Trophoblast cell (in vitro differentiated cells and primary cell): ENCODE measurements around the gene IRF7.
A peak's percentile ranks its signal among the peaks of the same experiment; 100 is the strongest.

Experiments
- DNase-seq, 2 donors: peaks; one replicate each; pipeline ENCODE4 v3.0.0-alpha.2; 2016
- H2AFZ ChIP-seq: 2 replicates; pipeline ENCODE4 v1.6.1; 2013; ENCODE audit warnings: low read length, moderate library complexity, mild to moderate bottlenecking; ENCODE audit not compliant: insufficient read depth, poor library complexity
- H2AK5ac ChIP-seq: 2 replicates; pipeline ENCODE4 v1.6.1; 2013; ENCODE audit warnings: mild to moderate bottlenecking, low read length
- H2BK120ac ChIP-seq: 2 replicates; pipeline ENCODE4 v1.6.1; 2013; ENCODE audit warnings: low read length, mild to moderate bottlenecking, moderate library complexity; ENCODE audit not compliant: insufficient read depth, poor library complexity
- H2BK12ac ChIP-seq: 2 replicates; pipeline ENCODE4 v1.6.1; 2013; ENCODE audit warnings: mild to moderate bottlenecking, low read length, moderate library complexity
- H2BK5ac ChIP-seq: 2 replicates; pipeline ENCODE4 v1.6.1; 2013; ENCODE audit warnings: low read length, low read depth, moderate library complexity, mild to moderate bottlenecking; ENCODE audit not compliant: poor library complexity
- H3K14ac ChIP-seq: 2 replicates; pipeline ENCODE4 v1.6.1; 2013; ENCODE audit warnings: mild to moderate bottlenecking, low read length
- H3K18ac ChIP-seq: 2 replicates; pipeline ENCODE4 v1.6.1; 2013; ENCODE audit warnings: mild to moderate bottlenecking, low read length
- H3K23ac ChIP-seq: 2 replicates; pipeline ENCODE4 v1.6.1; 2013; ENCODE audit warnings: low read length
- H3K27ac ChIP-seq: 2 replicates; pipeline ENCODE4 v1.5.1; 2013; ENCODE audit warnings: low read depth, mild to moderate bottlenecking, inconsistent platforms, low read length, moderate library complexity
- H3K27me3 ChIP-seq: 2 replicates; pipeline ENCODE4 v1.6.1; 2013; ENCODE audit warnings: inconsistent platforms, mild to moderate bottlenecking, low read length, moderate library complexity; ENCODE audit not compliant: insufficient read depth
- H3K36me3 ChIP-seq, 2 experiments: 1 replicate in 1 of 2; 2 replicates in 1 of 2; pipeline ENCODE4 v1.6.1; 2013; ENCODE audit warnings: low read length in 2 of 2, mild to moderate bottlenecking in 2 of 2, moderate library complexity in 1 of 2; ENCODE audit not compliant: insufficient read depth in 2 of 2, control insufficient read depth in 1 of 2
- H3K4ac ChIP-seq: 2 replicates; pipeline ENCODE4 v1.6.1; 2013; ENCODE audit warnings: low read depth, mild to moderate bottlenecking, low read length, moderate library complexity
- H3K4me1 ChIP-seq, 2 experiments: 1 replicate in 1 of 2; 2 replicates in 1 of 2; pipeline ENCODE4 v1.6.1; 2013; ENCODE audit warnings: low read length in 2 of 2, mild to moderate bottlenecking in 2 of 2, moderate library complexity in 1 of 2; ENCODE audit not compliant: insufficient read depth in 2 of 2, control insufficient read depth in 1 of 2
- H3K4me2 ChIP-seq: 2 replicates; pipeline ENCODE4 v1.6.1; 2013; ENCODE audit warnings: inconsistent platforms, mild to moderate bottlenecking, low read length, moderate library complexity
- H3K4me3 ChIP-seq: 2 replicates; pipeline ENCODE4 v1.5.1; 2013; ENCODE audit warnings: mild to moderate bottlenecking, low read depth, low read length, inconsistent platforms
- H3K79me1 ChIP-seq: one replicate; pipeline ENCODE4 v1.6.1; 2013; ENCODE audit warnings: low read length
- H3K79me2 ChIP-seq: 2 replicates; pipeline ENCODE4 v1.6.1; 2013; ENCODE audit warnings: low read length, mild to moderate bottlenecking; ENCODE audit not compliant: control insufficient read depth, insufficient read depth, poor library complexity
- H3K9ac ChIP-seq: 2 replicates; pipeline ENCODE4 v1.6.1; 2013; ENCODE audit warnings: mild to moderate bottlenecking, low read length
- H3K9me3 ChIP-seq: 2 replicates; pipeline ENCODE4 v1.6.1; 2013; ENCODE audit warnings: low read depth, mild to moderate bottlenecking, control low read depth, inconsistent platforms, low read length; ENCODE audit not compliant: insufficient read depth
- H4K12ac ChIP-seq: 2 replicates; pipeline ENCODE4 v1.6.1; 2013; ENCODE audit warnings: low read depth, mild to moderate bottlenecking, low read length, moderate library complexity
- H4K8ac ChIP-seq: 2 replicates; pipeline ENCODE4 v1.6.1; 2013; ENCODE audit warnings: low read depth, mild to moderate bottlenecking, low read length, moderate library complexity
- H4K91ac ChIP-seq: one replicate; pipeline ENCODE4 v1.6.1; 2013; ENCODE audit warnings: low read depth, mild to moderate bottlenecking, low read length, moderate library complexity
- WGBS: extraction: QIAGEN DNeasy Blood & Tissue Kit; methylation state at CpG from one replicate; pipeline ENCODE4 v1.1.7; 2013; ENCODE audit warnings: missing lambda C conversion rate; ENCODE audit not compliant: insufficient read length, insufficient coverage; ENCODE audit errors: extremely low coverage; 5-methylcytosine and 5-hydroxymethylcytosine counted together

Gene IRF7

DNA sequence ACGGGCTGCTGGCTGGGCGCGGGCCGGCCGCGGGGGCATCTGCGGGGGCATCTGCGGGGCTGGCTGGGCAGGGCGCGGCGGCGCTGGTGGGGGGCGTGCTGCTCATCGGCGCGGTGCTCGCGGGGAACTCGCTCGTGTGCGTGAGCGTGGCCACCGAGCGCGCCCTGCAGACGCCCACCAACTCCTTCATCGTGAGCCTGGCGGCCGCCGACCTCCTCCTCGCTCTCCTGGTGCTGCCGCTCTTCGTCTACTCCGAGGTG, 21.5 kb upstream of the IRF7 start:
- no peak overlapping the region for H4K12ac ChIP-seq
- peaks cover 1% of the 10 kb centered on the region for H3K79me1 ChIP-seq
- peak overlapping the region; percentile 58 for H3K4me2 ChIP-seq
- no peak overlapping the region for H3K9ac ChIP-seq
- WGBS, result no CpG with 5 or more reads among the region's 34 CpGs
- peaks cover 18 to 29% of the 10 kb centered on the region in 2 experiments for H3K4me1 ChIP-seq
- no peak overlapping the region for H3K4ac ChIP-seq
- H3K27me3 ChIP-seq, result peaks cover 39% of the 10 kb centered on the region
- peak overlapping the region; percentile 42 for H3K4me3 ChIP-seq
- no peak overlapping the region for H3K27ac ChIP-seq
- peaks cover 3 to 5% of the 10 kb centered on the region in 2 experiments for H3K36me3 ChIP-seq
- no peak overlapping the region for H2AK5ac ChIP-seq
- H4K8ac ChIP-seq, result no peak overlapping the region
- peaks cover 5% of the 10 kb centered on the region for H3K9me3 ChIP-seq
- H3K79me2 ChIP-seq, result no peaks in the 10 kb centered on the region
- no peak overlapping the region for H3K23ac ChIP-seq
- no peak overlapping the region for H2BK120ac ChIP-seq
- H2BK5ac ChIP-seq, result no peak overlapping the region
- no peak for DNase-seq
- no peak overlapping the region for H3K14ac ChIP-seq
- no peak overlapping the region for H2BK12ac ChIP-seq
- H3K18ac ChIP-seq, result no peak overlapping the region
- H2AFZ ChIP-seq, result no peak overlapping the region
- H4K91ac ChIP-seq, result no peak overlapping the region

DNA sequence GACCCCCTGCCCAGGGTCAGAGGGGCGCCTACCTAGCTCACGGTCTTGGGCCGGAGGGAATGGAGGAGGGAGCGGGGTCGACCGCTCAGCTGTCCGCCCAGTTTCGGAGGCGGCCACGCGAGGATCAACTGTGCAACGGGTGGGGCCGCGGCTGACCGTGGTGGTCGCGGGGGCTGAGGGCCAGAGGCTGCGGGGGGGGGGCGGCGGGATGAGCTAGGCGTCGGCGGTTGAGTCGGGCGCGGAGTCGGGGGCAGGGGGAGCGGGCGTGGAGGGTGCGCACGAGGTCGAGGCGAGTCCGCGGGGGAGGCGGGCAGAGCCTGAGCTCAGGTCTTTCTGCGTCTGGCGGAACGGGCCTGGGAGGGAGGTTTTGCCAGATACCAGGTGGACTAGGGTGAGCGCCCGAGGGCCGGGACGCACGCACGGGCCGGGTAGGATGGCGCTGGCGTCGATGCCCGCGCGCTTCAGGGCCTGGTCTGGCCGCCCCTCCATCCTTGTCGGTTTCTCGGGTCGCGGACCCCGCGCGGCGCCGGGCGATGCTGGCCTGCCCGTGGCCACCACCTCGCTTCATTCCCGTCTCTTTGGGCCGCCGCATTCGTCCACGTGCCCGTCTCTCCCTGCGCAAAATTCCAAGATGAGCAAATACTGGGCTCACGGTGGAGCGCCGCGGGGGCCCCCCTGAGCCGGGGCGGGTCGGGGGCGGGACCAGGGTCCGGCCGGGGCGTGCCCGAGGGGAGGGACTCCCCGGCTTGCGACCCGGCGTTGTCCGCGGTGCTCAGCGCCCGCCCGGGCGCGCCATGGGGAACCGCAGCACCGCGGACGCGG, 21.0 kb upstream of the IRF7 start, which contains the start of gene DRD4:
Gene DRD4 (plus strand): TSS at position 759 of the 822 bp plus-strand sequence. CDS start 36 bp downstream, at position 795.
- no peak within 1 kb of the TSS for H4K8ac ChIP-seq

DNA sequence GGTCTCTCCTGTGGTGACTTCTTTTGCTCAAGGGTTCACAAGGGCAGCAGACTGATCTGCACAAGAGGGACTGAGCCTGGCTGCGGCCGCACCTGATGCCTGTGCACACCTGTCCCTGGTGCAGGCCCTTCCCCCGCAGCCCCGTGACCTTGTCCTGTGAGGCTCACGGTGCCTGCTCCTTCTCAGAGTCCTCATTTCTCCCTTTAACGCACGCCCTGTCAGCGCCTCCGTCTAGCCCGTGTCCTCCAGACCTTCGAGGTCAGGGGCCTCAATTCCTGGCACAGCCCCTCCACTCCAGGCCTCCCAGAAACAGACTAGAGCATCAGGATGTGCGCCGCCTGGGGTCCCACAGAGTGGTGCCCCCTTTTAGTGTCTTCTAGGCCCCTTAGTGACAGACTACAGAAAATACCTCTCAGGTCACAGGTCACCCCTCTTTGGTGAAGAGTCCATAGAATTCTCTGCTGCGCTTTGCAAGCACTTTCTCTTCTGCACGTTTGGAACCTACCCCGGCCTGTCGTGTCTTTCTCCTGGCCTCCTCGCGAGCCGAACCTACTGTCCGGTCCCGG, 20.3 kb upstream of the IRF7 start:
- Histone ChIP-seq H3K18ac (no peak overlapping the region), H4K8ac (no peak overlapping the region), H2BK120ac (no peak overlapping the region), H3K27me3 (peaks cover 39% of the 10 kb centered on the region), H3K9ac (no peak overlapping the region), H3K4ac (no peak overlapping the region), H3K79me2 (no peaks in the 10 kb centered on the region), H2BK5ac (no peak overlapping the region), H3K4me1 (peaks cover 18 to 29% of the 10 kb centered on the region in 2 experiments), H3K36me3 (peaks cover 0 to 2% of the 10 kb centered on the region in 2 experiments), H3K9me3 (peaks cover 5% of the 10 kb centered on the region), H4K12ac (no peak overlapping the region), H3K14ac (no peak overlapping the region), H3K23ac (no peak overlapping the region), H3K4me2 (no peak overlapping the region), H2BK12ac (no peak overlapping the region), H3K4me3 (no peak overlapping the region), H2AFZ (no peak overlapping the region), H3K79me1 (peaks cover 1% of the 10 kb centered on the region), H2AK5ac (no peak overlapping the region), H4K91ac (no peak overlapping the region), H3K27ac (no peak overlapping the region)
- no peak for DNase-seq
- WGBS, result no CpG with 5 or more reads among the region's 22 CpGs

More for the DNA sequence above, 21.0 kb upstream of the IRF7 start, which contains the start of gene DRD4:
- peaks cover 18 to 29% of the 10 kb centered on the region in 2 experiments for H3K4me1 ChIP-seq
- no peak within 1 kb of the TSS for H2BK5ac ChIP-seq
- peak within 1 kb of the TSS; percentile 42 for H3K4me3 ChIP-seq
- H4K12ac ChIP-seq, result no peak within 1 kb of the TSS
- no peak within 1 kb of the TSS for H3K27ac ChIP-seq
- H3K23ac ChIP-seq, result no peak within 1 kb of the TSS
- peaks cover 1% of the 10 kb centered on the region for H3K79me1 ChIP-seq
- no peak within 1 kb of the TSS for H4K91ac ChIP-seq
- no peak within 1 kb of the TSS for H2BK12ac ChIP-seq
- H3K9me3 ChIP-seq, result peaks cover 5% of the 10 kb centered on the region
- no peak within 1 kb of the TSS for H2AFZ ChIP-seq
- H3K36me3 ChIP-seq, result peaks cover 0 to 2% of the 10 kb centered on the region in 2 experiments
- no peak within 1 kb of the TSS for H3K14ac ChIP-seq
- H3K4me2 ChIP-seq, result peak within 1 kb of the TSS; percentile 58
- H3K79me2 ChIP-seq, result no peaks in the 10 kb centered on the region
- H3K4ac ChIP-seq, result no peak within 1 kb of the TSS
- no peak within 1 kb of the TSS for H3K9ac ChIP-seq
- no CpG with 5 or more reads among the region's 100 CpGs for WGBS
- H3K27me3 ChIP-seq, result peaks cover 39% of the 10 kb centered on the region
- no peak within 1 kb of the TSS for H2BK120ac ChIP-seq
- DNase-seq, result peak in 1 of 2 donors; percentile 8
- no peak within 1 kb of the TSS for H3K18ac ChIP-seq
- H2AK5ac ChIP-seq, result no peak within 1 kb of the TSS

DNA sequence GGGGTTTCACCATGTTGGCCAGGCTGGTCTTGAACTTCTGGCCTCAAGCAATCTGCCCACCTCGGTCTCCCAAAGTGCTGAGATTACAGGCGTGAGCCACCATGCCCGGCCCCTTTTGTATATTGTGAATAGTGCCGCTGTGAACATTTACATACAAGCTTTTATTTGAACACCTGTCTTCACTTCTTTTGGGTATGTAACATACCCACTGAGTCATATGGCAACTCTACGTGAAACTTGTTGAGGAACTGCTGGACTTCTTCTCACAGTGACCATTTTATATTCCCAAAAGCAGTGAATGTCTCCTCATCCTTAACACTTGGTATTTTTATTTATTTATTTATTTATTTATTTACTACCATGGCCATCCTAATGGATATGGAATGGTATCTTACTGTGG, 15.1 kb upstream of the IRF7 start:
- Histone ChIP-seq H3K9me3 (no peaks in the 10 kb centered on the region), H3K36me3 (peaks cover 2% of the 10 kb centered on the region in 2 experiments), H4K12ac (no peak overlapping the region), H3K4ac (no peak overlapping the region), H2AFZ (no peak overlapping the region), H3K27ac (no peak overlapping the region), H4K8ac (no peak overlapping the region), H3K14ac (no peak overlapping the region), H3K9ac (no peak overlapping the region), H3K18ac (no peak overlapping the region), H3K79me2 (no peaks in the 10 kb centered on the region), H4K91ac (no peak overlapping the region), H2BK120ac (no peak overlapping the region), H2AK5ac (no peak overlapping the region), H2BK12ac (no peak overlapping the region), H3K27me3 (peaks cover 5% of the 10 kb centered on the region), H3K79me1 (no peaks in the 10 kb centered on the region), H3K4me2 (no peak overlapping the region), H2BK5ac (no peak overlapping the region), H3K23ac (no peak overlapping the region), H3K4me1 (peaks cover 0 to 7% of the 10 kb centered on the region in 2 experiments), H3K4me3 (no peak overlapping the region)
- no peak for DNase-seq
- no CpG with 5 or more reads among the region's 5 CpGs for WGBS
